ENCODE results near the gene OLFM1.
"Not testable (repeated sequence)": the region's sequence is repeated elsewhere in the genome, so short reads cannot be mapped to it uniquely, and the experiment has no call there.

Gene OLFM1

GRCh38 chr9:135060461-135061116 lies 26.9 kb upstream of the OLFM1 start:
- no peak for DNase-seq

- DNase-seq: no peak
Measured at GRCh38 chr9:135061441-135061840, 26.0 kb upstream of the OLFM1 start.

GRCh38 chr9:135062254-135062653 lies 25.2 kb upstream of the OLFM1 start:
- no peak for DNase-seq

GRCh38 chr9:135063466-135063865 lies 24.0 kb upstream of the OLFM1 start:
- DNase-seq: not testable (repeated sequence)

- not testable (repeated sequence) for DNase-seq
Measured at GRCh38 chr9:135063888-135064287, 23.6 kb upstream of the OLFM1 start.

GRCh38 chr9:135065151-135065550 lies 22.3 kb upstream of the OLFM1 start:
- no peak for DNase-seq

GRCh38 chr9:135065804-135066203 lies 21.7 kb upstream of the OLFM1 start:
- no peak for DNase-seq

- no peak for DNase-seq
Measured at GRCh38 chr9:135066291-135066690, 21.2 kb upstream of the OLFM1 start.

GRCh38 chr9:135067096-135067710 lies 20.3 kb upstream of the OLFM1 start:
- no peak for DNase-seq

GRCh38 chr9:135068776-135069415 lies 18.6 kb upstream of the OLFM1 start:
- DNase-seq: no peak

- no peak for DNase-seq
Measured at GRCh38 chr9:135069558-135070197, 17.8 kb upstream of the OLFM1 start.

- no peak for DNase-seq
Measured at GRCh38 chr9:135070198-135070951, 17.1 kb upstream of the OLFM1 start.

GRCh38 chr9:135070964-135071735 lies 16.3 kb upstream of the OLFM1 start:
- DNase-seq: no peak

GRCh38 chr9:135073081-135073740 lies 14.3 kb upstream of the OLFM1 start:
- no peak for DNase-seq

- no peak for DNase-seq
Measured at GRCh38 chr9:135073741-135074305, 13.6 kb upstream of the OLFM1 start.

GRCh38 chr9:135074354-135075233 lies 12.9 kb upstream of the OLFM1 start:
- DNase-seq: no peak

- no peak for DNase-seq
Measured at GRCh38 chr9:135075234-135076142, 12.0 kb upstream of the OLFM1 start.

GRCh38 chr9:135076143-135076875 lies 11.2 kb upstream of the OLFM1 start:
- no peak for DNase-seq
